IMR-90 (cell line): ENCODE data around the gene S100A2. TPM values are rescaled to one million over a fixed set of nuclear protein-coding genes. Genes with fewer than 3 reads are reported as not detected.

Experiments
- ATAC-seq: fragments of 200-7000 bp; cut with Tn5 transposase; 2 replicates; pipeline ENCODE4 v1.9.1; 2020; ENCODE audit warnings: low read depth, mild to moderate bottlenecking, moderate library complexity
- BruUV-seq: library from RNA; stranded (reverse); fragments of 400-500 nt; replicated peaks from 2 replicates; lab custom pipeline; 2021; lab: Mats Ljungman, UMichigan
- CTCF ChIA-PET: fragments of 300-600 bp; formaldehyde crosslinking; extraction: SDS; loops from one replicate; lab custom pipeline; 2021; ENCODE audit warnings: antibody characterized with exemption; lab: Yijun Ruan, JAX
- POLR2A ChIA-PET: fragments of 300-600 bp; sonication (Branson Sonifier 250); formaldehyde crosslinking; loops from one replicate; lab custom pipeline; 2022; ENCODE audit warnings: antibody characterized with exemption; ENCODE audit not compliant: unreplicated experiment; lab: Charles Lee
- DNase-seq: peaks from one replicate; pipeline ENCODE4 v3.0.0; 2013
- H2AFZ ChIP-seq: replicated peaks from 2 replicates; pipeline ENCODE3; 2013; ENCODE audit warnings: low read length, mild to moderate bottlenecking; ENCODE audit not compliant: poor library complexity
- H2AK5ac ChIP-seq: 2 replicates; pipeline ENCODE4 v1.6.1; 2013; ENCODE audit warnings: low read depth, low read length, inconsistent platforms
- H2AK9ac ChIP-seq: replicated peaks from 2 replicates; pipeline ENCODE3; 2013; ENCODE audit warnings: mild to moderate bottlenecking, low read depth, low read length, moderate library complexity; ENCODE audit not compliant: poor library complexity
- H2BK120ac ChIP-seq: 2 replicates; pipeline ENCODE4 v1.6.1; 2013; ENCODE audit warnings: low read depth, low read length, inconsistent platforms
- H2BK15ac ChIP-seq: 3 replicates; pipeline ENCODE4 v1.6.1; 2013; ENCODE audit warnings: low read depth, low read length, inconsistent platforms
- H2BK20ac ChIP-seq: 2 replicates; pipeline ENCODE4 v1.6.1; 2013; ENCODE audit warnings: low read depth, mild to moderate bottlenecking, inconsistent platforms, low read length, moderate library complexity
- H2BK5ac ChIP-seq: 2 replicates; pipeline ENCODE4 v1.6.1; 2013; ENCODE audit warnings: mild to moderate bottlenecking, low read depth, low read length, inconsistent platforms; ENCODE audit not compliant: poor library complexity, severe bottlenecking
- H3K14ac ChIP-seq: replicated peaks from 2 replicates; pipeline ENCODE4 v1.6.1; 2013; ENCODE audit warnings: low read depth, low read length, inconsistent platforms
- H3K18ac ChIP-seq: 2 replicates; pipeline ENCODE4 v1.6.1; 2013; ENCODE audit warnings: low read depth, low read length, control low read depth
- H3K23ac ChIP-seq: 2 replicates; pipeline ENCODE4 v1.6.1; 2013; ENCODE audit warnings: low read depth, low read length, inconsistent platforms
- H3K27ac ChIP-seq: 2 replicates; pipeline ENCODE4 v1.5.1; 2013; ENCODE audit warnings: mild to moderate bottlenecking, control low read depth, low read length; ENCODE audit not compliant: insufficient read depth
- H3K27me3 ChIP-seq: 2 replicates; pipeline ENCODE4 v1.6.1; 2013; ENCODE audit warnings: low read length; ENCODE audit not compliant: control insufficient read depth, insufficient read depth
- H3K36me3 ChIP-seq: 2 replicates; pipeline ENCODE4 v1.6.1; 2013; ENCODE audit warnings: low read length, mixed read lengths; ENCODE audit not compliant: control insufficient read depth, insufficient read depth
- H3K4ac ChIP-seq: 2 replicates; pipeline ENCODE4 v1.6.1; 2013; ENCODE audit warnings: low read depth, low read length, inconsistent platforms
- H3K4me1 ChIP-seq: 2 replicates; pipeline ENCODE4 v1.6.1; 2013; ENCODE audit warnings: low read length, mixed read lengths; ENCODE audit not compliant: control insufficient read depth, insufficient read depth
- H3K4me2 ChIP-seq: 2 replicates; pipeline ENCODE4 v1.6.1; 2013; ENCODE audit warnings: low read depth, mild to moderate bottlenecking, control low read depth, low read length, moderate library complexity
- H3K4me3 ChIP-seq: 2 replicates; pipeline ENCODE4 v1.5.1; 2013; ENCODE audit warnings: low read depth, mild to moderate bottlenecking, control low read depth, low read length, moderate library complexity; ENCODE audit not compliant: insufficient read depth
- H3K56ac ChIP-seq: 2 replicates; pipeline ENCODE4 v1.6.1; 2013; ENCODE audit warnings: low read length, inconsistent platforms; ENCODE audit not compliant: insufficient read depth; ENCODE audit errors: extremely low read depth
- H3K79me1 ChIP-seq, 2 experiments: 2 replicates each; pipeline ENCODE4 v1.6.1; 2013; ENCODE audit warnings: low read length in 2 of 2, inconsistent platforms in 1 of 2, low read depth in 1 of 2
- H3K9ac ChIP-seq: 2 replicates; pipeline ENCODE4 v1.6.1; 2013; ENCODE audit warnings: low read depth, low read length, control low read depth
- H3K9me1 ChIP-seq: 2 replicates; pipeline ENCODE4 v1.6.1; 2013; ENCODE audit warnings: low read length, inconsistent platforms; ENCODE audit not compliant: insufficient read depth
- H3K9me3 ChIP-seq: 2 replicates; pipeline ENCODE4 v1.6.1; 2013; ENCODE audit warnings: low read length; ENCODE audit not compliant: control insufficient read depth, insufficient read depth
- H4K20me1 ChIP-seq: 2 replicates; pipeline ENCODE4 v1.6.1; 2013; ENCODE audit warnings: low read length, inconsistent platforms; ENCODE audit not compliant: insufficient read depth
- H4K5ac ChIP-seq: 2 replicates; pipeline ENCODE4 v1.6.1; 2013; ENCODE audit warnings: mild to moderate bottlenecking, low read depth, low read length, control low read depth
- H4K8ac ChIP-seq, 2 experiments: 2 replicates each; pipeline ENCODE4 v1.6.1; 2013; ENCODE audit warnings: low read depth in 2 of 2, low read length in 2 of 2, control low read depth in 1 of 2, inconsistent platforms in 1 of 2
- H4K91ac ChIP-seq: 2 replicates; pipeline ENCODE4 v1.6.1; 2013; ENCODE audit warnings: low read depth, low read length, inconsistent platforms; ENCODE audit not compliant: insufficient read depth
- CHD1 ChIP-seq: IDR thresholded peaks from 2 replicates; pipeline ENCODE4 v1.6.1; 2012; ENCODE audit warnings: low read depth, low read length, improper control_type of control experiment
- MAFK ChIP-seq: IDR thresholded peaks from 2 replicates; pipeline ENCODE4 v1.6.1; 2012; ENCODE audit warnings: low read depth, low read length, improper control_type of control experiment
- MAZ ChIP-seq: IDR thresholded peaks from 2 replicates; pipeline ENCODE4 v1.6.1; 2012; ENCODE audit warnings: low read depth, mild to moderate bottlenecking, low read length, improper control_type of control experiment, moderate library complexity, borderline replicate concordance
- MXI1 ChIP-seq: IDR thresholded peaks from 2 replicates; pipeline ENCODE4 v1.6.1; 2012; ENCODE audit warnings: low read depth, mild to moderate bottlenecking, low read length, moderate library complexity, borderline replicate concordance
- RAD21 ChIP-seq: IDR thresholded peaks from 2 replicates; pipeline ENCODE4 v1.6.1; 2012; ENCODE audit warnings: low read length, improper control_type of control experiment
- RCOR1 ChIP-seq: IDR thresholded peaks from 2 replicates; pipeline ENCODE4 v1.6.1; 2012; ENCODE audit warnings: mild to moderate bottlenecking, low read length, improper control_type of control experiment; ENCODE audit not compliant: insufficient replicate concordance
- SMC3 ChIP-seq: fragments of 150-350 bp; IDR thresholded peaks from 2 replicates; pipeline ENCODE4 v1.6.1; 2016; ENCODE audit warnings: low read depth, mild to moderate bottlenecking, antibody characterized with exemption, low read length, moderate library complexity
- WGBS, 2 experiments: methylation state at CpG; one replicate each; pipeline versions ENCODE4 v1.1.5 to v1.1.7; 2013; ENCODE audit warnings: missing lambda C conversion rate in 2 of 2; ENCODE audit not compliant: insufficient read length in 1 of 2; ENCODE audit errors: extremely low coverage in 2 of 2; 5-methylcytosine and 5-hydroxymethylcytosine counted together
- dilution Hi-C: fragments of 300-500 bp; cut with HindIII; formaldehyde crosslinking; loops from one replicate; pipeline ENCODE4 v1.14.3; 2018; ENCODE audit warnings: low sequenced_read_pairs; ENCODE audit not compliant: unreplicated experiment
- in situ Hi-C: fragments of 300-500 bp; cut with MboI; formaldehyde crosslinking; loops from 3 replicates; pipeline ENCODE4 v1.14.3; 2019; ENCODE audit warnings: low sequenced_read_pairs, inconsistent platforms, mixed read lengths
- intact Hi-C: fragments of 100-400 bp; cut with micrococcal nuclease; formaldehyde crosslinking; loops from 2 replicates; pipeline ENCODE4 v1.10.0; 2022
- polyA plus RNA-seq, 3 experiments: library from polyadenylated mRNA; depleted of rRNA; stranded (reverse); fragments of >200 nt; gene quantifications; 2 replicates each; pipeline ENCODE4 v1.2.3, GENCODE V29; 2012; ENCODE audit warnings: low replicate concordance in 1 of 3
- total RNA-seq: library from RNA; depleted of rRNA; stranded (reverse); fragments of >200 nt; gene quantifications from 2 replicates; pipeline ENCODE4 v1.2.3, GENCODE V29; 2012
- TF ChIP-seq, protein P1 (sequence below): fragments of 150-350 bp; IDR thresholded peaks from 2 replicates; pipeline ENCODE4 v1.6.1; 2016; ENCODE audit warnings: low read depth, mild to moderate bottlenecking, low read length, moderate library complexity, borderline replicate concordance
- TF ChIP-seq, protein P2 (sequence below): fragments of 150-350 bp; IDR thresholded peaks from 2 replicates; pipeline ENCODE4 v1.6.1; 2017; ENCODE audit warnings: mild to moderate bottlenecking, antibody characterized with exemption, low read length, low read depth

The S100A2 gene
- total and polyA plus RNA-seq, 2 of the 4 experiments (the other 2 are of a cell fraction) = 3.6 to 7.9 TPM

DNA sequence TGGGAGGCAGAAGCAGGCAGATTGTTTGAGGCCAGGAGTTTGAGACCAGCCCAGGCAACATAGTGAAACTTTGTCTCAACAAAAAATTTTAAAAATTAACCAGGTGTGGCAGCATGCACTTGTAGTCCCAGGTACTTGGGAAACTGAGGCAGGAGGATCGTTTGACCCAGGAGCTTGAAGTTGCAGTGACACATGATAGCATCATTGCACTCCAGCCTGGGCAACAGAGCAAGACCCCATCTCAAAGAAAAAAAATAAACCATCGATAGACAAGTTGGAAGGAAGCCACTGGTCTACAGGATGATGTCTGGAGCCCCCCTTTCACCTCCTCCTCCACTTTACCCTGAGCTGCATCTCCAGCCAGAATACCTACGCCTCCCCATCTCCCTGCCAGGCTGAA lies 46.4 kb downstream of the S100A2 start:
- CTCF ChIA-PET = no interaction called here
- no peaks in the 10 kb centered on the region for H3K36me3 ChIP-seq
- ATAC-seq = no peak

More for the DNA sequence above, 46.4 kb downstream of the S100A2 start:
- Histone ChIP-seq H2AFZ (no peak overlapping the region), H3K9me3 (no peaks in the 10 kb centered on the region), H3K18ac (no peak overlapping the region), H3K79me1 (no peaks in the 10 kb centered on the region), H2BK5ac (no peak overlapping the region), H3K4me2 (no peak overlapping the region), H3K56ac (no peak overlapping the region), H3K23ac (no peak overlapping the region), H3K4ac (no peak overlapping the region), H2AK9ac (no peak overlapping the region), H2AK5ac (no peak overlapping the region; the same call in 1 of the 2 replicates), H3K4me1 (no peaks in the 10 kb centered on the region), H3K27me3 (no peaks in the 10 kb centered on the region), H3K27ac (no peak overlapping the region), H2BK20ac (no peak overlapping the region), H4K8ac (no peak overlapping the region), H2BK15ac (no peak overlapping the region), H3K14ac (no peak overlapping the region), H3K9me1 (0 out of 2 replicates have a peak, but pooled peaks cover 5% of the 10 kb centered on the region), H4K20me1 (no peaks in the 10 kb centered on the region), H4K5ac (no peak overlapping the region), H2BK120ac (no peak overlapping the region), H3K9ac (no peak overlapping the region), H4K91ac (no peak overlapping the region), H3K4me3 (no peak overlapping the region)
- TF ChIP-seq CHD1 = no peak
- TF ChIP-seq, protein P1, sequence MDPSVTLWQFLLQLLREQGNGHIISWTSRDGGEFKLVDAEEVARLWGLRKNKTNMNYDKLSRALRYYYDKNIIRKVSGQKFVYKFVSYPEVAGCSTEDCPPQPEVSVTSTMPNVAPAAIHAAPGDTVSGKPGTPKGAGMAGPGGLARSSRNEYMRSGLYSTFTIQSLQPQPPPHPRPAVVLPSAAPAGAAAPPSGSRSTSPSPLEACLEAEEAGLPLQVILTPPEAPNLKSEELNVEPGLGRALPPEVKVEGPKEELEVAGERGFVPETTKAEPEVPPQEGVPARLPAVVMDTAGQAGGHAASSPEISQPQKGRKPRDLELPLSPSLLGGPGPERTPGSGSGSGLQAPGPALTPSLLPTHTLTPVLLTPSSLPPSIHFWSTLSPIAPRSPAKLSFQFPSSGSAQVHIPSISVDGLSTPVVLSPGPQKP = no peak
- no peak for TF ChIP-seq MAZ
- TF ChIP-seq, protein P2, sequence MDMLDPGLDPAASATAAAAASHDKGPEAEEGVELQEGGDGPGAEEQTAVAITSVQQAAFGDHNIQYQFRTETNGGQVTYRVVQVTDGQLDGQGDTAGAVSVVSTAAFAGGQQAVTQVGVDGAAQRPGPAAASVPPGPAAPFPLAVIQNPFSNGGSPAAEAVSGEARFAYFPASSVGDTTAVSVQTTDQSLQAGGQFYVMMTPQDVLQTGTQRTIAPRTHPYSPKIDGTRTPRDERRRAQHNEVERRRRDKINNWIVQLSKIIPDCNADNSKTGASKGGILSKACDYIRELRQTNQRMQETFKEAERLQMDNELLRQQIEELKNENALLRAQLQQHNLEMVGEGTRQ = no peak
- no peak for TF ChIP-seq MAFK
- TF ChIP-seq RAD21 = no peak
- no peak for TF ChIP-seq MXI1
- no peak for TF ChIP-seq SMC3
- no peak for TF ChIP-seq RCOR1
- dilution Hi-C loops = no loop called here
- no peak for DNase-seq
- BruUV-seq = no TSS peak
- 57% methylated on average over 1 of the region's 3 CpGs; no CpG with 5 or more reads in 1 of the 2 experiments for WGBS, 2 experiments
- in situ Hi-C loops = loop anchor here (10.0 kb wide), 2 partner anchors 46 to 126 kb away; partner anchors contain the start of gene S100A2
- POLR2A ChIA-PET = interaction anchor here (1.1 kb wide), 1 partner anchor 13 kb away, joined by 3 read pairs; no protein-coding TSS in a partner anchor
- intact Hi-C loops = no loop called here
